K562 (cell line): ENCODE data around the gene GOLGA5. TPM values are rescaled to one million over a fixed set of nuclear protein-coding genes. Genes with fewer than 3 reads are reported as not detected.

Experiments used
- ATAC-seq: fragments of 200-7000 bp; cut with Tn5 transposase; 3 replicates; pipeline ENCODE4 v1.9.1; 2020; ENCODE audit warnings: moderate library complexity
- BruUV-seq: library from RNA; stranded (reverse); fragments of 400-500 nt; replicated peaks from 2 replicates; lab custom pipeline; 2021; lab: Mats Ljungman, UMichigan
- CTCF ChIA-PET: fragments of 300-600 bp; formaldehyde crosslinking; extraction: SDS; loops from one replicate; lab custom pipeline; 2021; ENCODE audit warnings: low intra/inter-chr PET ratio; lab: Yijun Ruan, JAX
- POLR2A ChIA-PET: fragments of 300-600, 350-650 bp; sonication (Branson Sonifier 250); formaldehyde crosslinking; extraction: SDS; loops from one replicate; lab custom pipeline; 2021; ENCODE audit warnings: antibody characterized with exemption, inconsistent platforms; lab: Yijun Ruan, JAX
- DNase-seq, 4 experiments: peaks; one replicate each; pipeline versions ENCODE4 v3.0.0 to v3.0.0-alpha.2; 2011 to 2018; ENCODE audit warnings: low spot score in 3 of 4, mixed read lengths in 3 of 4; ENCODE audit errors: extremely low read depth in 1 of 4
- FAIRE-seq: peaks from 2 replicates; lab custom pipeline; 2011; peaks lifted over from hg19 to GRCh38; lab: Jason Lieb, UNC
- H2AFZ ChIP-seq: 2 replicates; pipeline ENCODE4 v1.6.0; 2011; ENCODE audit warnings: low read depth, low read length, control low read depth, inconsistent platforms
- H3K27ac ChIP-seq: fragments of 200-600 bp; 3 replicates; pipeline ENCODE4 v1.8.0; 2011; ENCODE audit warnings: low read depth, mild to moderate bottlenecking, control low read depth, inconsistent platforms, low read length, moderate library complexity, mixed read lengths; ENCODE audit errors: extremely low read depth
- H3K27me3 ChIP-seq, 2 experiments: fragments of 300-600 bp in 1 of 2; 2 replicates in 1 of 2; 3 replicates in 1 of 2; pipeline versions ENCODE4 v1.6.0 to v1.8.0; 2011; ENCODE audit warnings: inconsistent platforms in 2 of 2, low read length in 2 of 2, mild to moderate bottlenecking in 1 of 2, mixed read lengths in 1 of 2, moderate library complexity in 1 of 2; ENCODE audit not compliant: control insufficient read depth in 2 of 2, insufficient read depth in 2 of 2
- H3K36me3 ChIP-seq: fragments of 300-600 bp; 3 replicates; pipeline ENCODE4 v1.8.0; 2011; ENCODE audit warnings: mild to moderate bottlenecking, low read length, inconsistent platforms; ENCODE audit not compliant: control insufficient read depth, insufficient read depth
- H3K4me1 ChIP-seq, 2 experiments: fragments of 200-600 bp in 1 of 2; replicated peaks in 1 of 2; 2 replicates in 1 of 2; 3 replicates in 1 of 2; pipeline versions ENCODE4 v1.5.1 to v1.8.0; 2011; ENCODE audit warnings: inconsistent platforms in 2 of 2, low read length in 2 of 2, mild to moderate bottlenecking in 1 of 2, mixed read lengths in 1 of 2, moderate library complexity in 1 of 2; ENCODE audit not compliant: control insufficient read depth in 2 of 2, insufficient read depth in 2 of 2
- H3K4me2 ChIP-seq: 2 replicates; pipeline ENCODE4 v1.6.1; 2011; ENCODE audit warnings: low read length, control low read depth, inconsistent platforms, mixed read lengths; ENCODE audit not compliant: insufficient read depth
- H3K4me3 ChIP-seq: fragments of 200-600 bp; sonication (generic), shearing (Covaris generic); 2 replicates; pipeline ENCODE4 v1.5.1; 2016; ENCODE audit warnings: control low read depth, inconsistent platforms
- H3K79me2 ChIP-seq: fragments of 200-600 bp; 3 replicates; pipeline ENCODE4 v1.8.0; 2011; ENCODE audit warnings: low read length, inconsistent platforms; ENCODE audit not compliant: control insufficient read depth, insufficient read depth
- H3K9ac ChIP-seq, 2 experiments: 2 replicates each; pipeline versions ENCODE4 v1.6.0 to v1.6.1; 2011; ENCODE audit warnings: low read depth in 2 of 2, low read length in 2 of 2, control low read depth in 1 of 2, inconsistent platforms in 1 of 2, mild to moderate bottlenecking in 1 of 2, mixed read lengths in 1 of 2; ENCODE audit not compliant: insufficient read depth in 1 of 2
- H3K9me1 ChIP-seq: one replicate; pipeline ENCODE4 v1.6.0; 2011; ENCODE audit warnings: inconsistent platforms, mild to moderate bottlenecking, low read length, moderate library complexity; ENCODE audit not compliant: control insufficient read depth, insufficient read depth
- H3K9me3 ChIP-seq: replicated peaks from 2 replicates; pipeline ENCODE4 v1.5.1; 2011; ENCODE audit warnings: low read depth, low read length, inconsistent platforms; ENCODE audit not compliant: control insufficient read depth, insufficient read depth
- H4K20me1 ChIP-seq: replicated peaks from 2 replicates; pipeline ENCODE4 v1.6.1; 2011; ENCODE audit warnings: low read length, inconsistent platforms, mixed read lengths; ENCODE audit not compliant: control insufficient read depth, insufficient read depth
- CHD4 ChIP-seq: fragments of 200-600 bp; sonication (generic); IDR thresholded peaks from 3 replicates; pipeline ENCODE4 v1.6.1; 2012; ENCODE audit warnings: low read depth, mild to moderate bottlenecking, mixed read lengths, low read length, inconsistent platforms; ENCODE audit not compliant: insufficient read depth, insufficient replicate concordance, poor library complexity, severe bottlenecking
- GABPA ChIP-seq: fragments of 200-800 bp; sonication (Bioruptor generic); conservative IDR thresholded peaks from 2 replicates; pipeline ENCODE4 v1.6.1; 2016; ENCODE audit warnings: low read depth, missing genetic modification characterization, missing compliant biosample characterization
- HNRNPUL1 ChIP-seq: fragments of 200-400 bp; formaldehyde crosslinking; IDR thresholded peaks from 2 replicates; pipeline ENCODE4 v1.6.1; 2017; ENCODE audit warnings: low read length
- MCM5 ChIP-seq: fragments of 450-650 bp; IDR thresholded peaks from 2 replicates; pipeline ENCODE4 v1.6.1; 2016; ENCODE audit warnings: low read depth
- MTA1 ChIP-seq: fragments of 450-650 bp; IDR thresholded peaks from 2 replicates; pipeline ENCODE4 v1.6.1; 2017; ENCODE audit warnings: borderline replicate concordance
- POLR2A ChIP-seq: fragments of 450-650 bp; conservative IDR thresholded peaks from 2 replicates; pipeline ENCODE4 v1.6.1; 2016
- TFAP4 ChIP-seq: sonication (generic); formaldehyde crosslinking; IDR thresholded peaks from 2 replicates; pipeline ENCODE4 v1.8.0; 2022; ENCODE audit warnings: missing genetic modification reagents, mild to moderate bottlenecking, moderate library complexity, borderline replicate concordance
- ZFP91 ChIP-seq: sonication (generic); formaldehyde crosslinking; IDR thresholded peaks from 2 replicates; pipeline ENCODE4 v1.8.0; 2022; ENCODE audit warnings: mild to moderate bottlenecking, missing genetic modification reagents
- ZNF175 ChIP-seq: fragments of 200-800 bp; sonication (Bioruptor generic); IDR thresholded peaks from 2 replicates; pipeline ENCODE4 v1.6.1; 2016; ENCODE audit warnings: low read depth, mild to moderate bottlenecking, missing genetic modification characterization, missing compliant biosample characterization
- ZNF696 ChIP-seq: fragments of 250-450 bp; sonication (Bioruptor Pico); conservative IDR thresholded peaks from 2 replicates; pipeline ENCODE4 v1.4.0; 2020; ENCODE audit warnings: mild to moderate bottlenecking, moderate library complexity
- WGBS: fragments of 100-300 bp; shearing (Covaris generic); methylation state at CpG from one replicate; pipeline ENCODE4 v1.1.6; 2016; ENCODE audit warnings: low coverage, mixed read lengths; ENCODE audit not compliant: insufficient coverage; ENCODE audit errors: missing lambda C conversion rate; 5-methylcytosine and 5-hydroxymethylcytosine counted together
- in situ Hi-C: fragments of 300-500 bp; cut with MboI; formaldehyde crosslinking; loops from 4 replicates; pipeline ENCODE4 v1.15.0; 2018; ENCODE audit warnings: inconsistent platforms, mixed read lengths
- intact Hi-C: fragments of 100-400 bp; cut with micrococcal nuclease; formaldehyde crosslinking; loops from 2 replicates; pipeline ENCODE4 v1.14.2; 2022
- polyA plus RNA-seq, 8 experiments: library from polyadenylated mRNA; depleted of rRNA in 4 of 8; stranded (reverse) in 5 of 8; unstranded in 3 of 8; fragments of >200 nt; fragmentation: Nextera tagmentation in 2 of 8; fragmentation: Illumina TruSeq in 1 of 8; extraction: Ambion mirVana in 2 of 8; extraction: Trizol in 1 of 8; gene quantifications; 2 replicates each; pipeline versions ENCODE4 v1.2.1 to v1.2.3, GENCODE V29; 2011 to 2014; ENCODE audit warnings: inconsistent platforms in 1 of 8, missing spikeins in 1 of 8
- total RNA-seq, 7 experiments: library from RNA; depleted of rRNA in 6 of 7; stranded (reverse); fragments of >200 nt in 6 of 7; fragmentation: Illumina TruSeq in 2 of 7; extraction: Trizol in 2 of 7; gene quantifications; 2 replicates each; pipeline versions ENCODE4 v1.2.1 to v1.2.3, GENCODE V29; 2011 to 2021; ENCODE audit warnings: low replicate concordance in 1 of 7

The GOLGA5 gene
- total and polyA plus RNA-seq, 9 of the 15 experiments (the other 6 are each of a cell fraction or from before 2014, with no cell fraction given) = 5.7 to 19.6 (median 12.7) TPM

GRCh38 chr14:92860049-92860840 is 66.1 kb downstream of the GOLGA5 start:
- H2AFZ ChIP-seq = no peak overlapping the region
- ATAC-seq = no peak
- no peak overlapping the region for H3K4me3 ChIP-seq
- no peaks in the 10 kb centered on the region for H4K20me1 ChIP-seq
- H3K4me1 ChIP-seq = no peaks in the 10 kb centered on the region
- ChIA-PET POLR2A (interaction anchor here (1.3 kb wide), 1 partner anchor 13 kb away, joined by 3 read pairs; no protein-coding TSS in a partner anchor), CTCF (no interaction called here)
- intact Hi-C loops (no loop called here), in situ Hi-C loops (no loop called here)
- H3K79me2 ChIP-seq = no peaks in the 10 kb centered on the region
- H3K9me3 ChIP-seq = no peaks in the 10 kb centered on the region
- H3K9me1 ChIP-seq = no peaks in the 10 kb centered on the region
- no peak for FAIRE-seq
- no peak overlapping the region for H3K27ac ChIP-seq
- H3K9ac ChIP-seq = no peak overlapping the region
- no TSS peak for BruUV-seq
- no peak for DNase-seq
- H3K4me2 ChIP-seq = no peak overlapping the region
- H3K27me3 ChIP-seq = peaks cover 0 to 10% of the 10 kb centered on the region in 2 experiments; a peak in 1 of 5 replicates
- 23% methylated on average over 7 of the region's 7 CpGs for WGBS
- TF ChIP-seq POLR2A = no peak
- no peak for TF ChIP-seq HNRNPUL1
- TF ChIP-seq GABPA (tag) = no peak
- TF ChIP-seq TFAP4 (CRISPR knock-in tag) = no peak
- TF ChIP-seq MCM5 = no peak
- no peak for TF ChIP-seq ZNF175 (CRISPR knock-in tag)
- no peak for TF ChIP-seq MTA1
- no peak for TF ChIP-seq ZNF696 (CRISPR knock-in tag)
- TF ChIP-seq ZFP91 (CRISPR knock-in tag) = no peak
- TF ChIP-seq CHD4 = no peak
- H3K36me3 ChIP-seq = no peaks in the 10 kb centered on the region
